Stimulated activated CD8-positive, alpha-beta memory T cell treated with anti-CD3 and anti-CD28 coated beads, Interleukin-15, amount 100 ng/mL, for 1 hour (primary cell): ENCODE measurements around the gene CACNA2D1.
"Not testable (repeated sequence)": the region's sequence is repeated elsewhere in the genome, so short reads cannot be mapped to it uniquely, and the experiment has no call there.

Experiments
- DNase-seq: peaks from one replicate; pipeline ENCODE4 v3.0.0-alpha.2; 2020; ENCODE audit warnings: low read depth

The CACNA2D1 gene

DNA sequence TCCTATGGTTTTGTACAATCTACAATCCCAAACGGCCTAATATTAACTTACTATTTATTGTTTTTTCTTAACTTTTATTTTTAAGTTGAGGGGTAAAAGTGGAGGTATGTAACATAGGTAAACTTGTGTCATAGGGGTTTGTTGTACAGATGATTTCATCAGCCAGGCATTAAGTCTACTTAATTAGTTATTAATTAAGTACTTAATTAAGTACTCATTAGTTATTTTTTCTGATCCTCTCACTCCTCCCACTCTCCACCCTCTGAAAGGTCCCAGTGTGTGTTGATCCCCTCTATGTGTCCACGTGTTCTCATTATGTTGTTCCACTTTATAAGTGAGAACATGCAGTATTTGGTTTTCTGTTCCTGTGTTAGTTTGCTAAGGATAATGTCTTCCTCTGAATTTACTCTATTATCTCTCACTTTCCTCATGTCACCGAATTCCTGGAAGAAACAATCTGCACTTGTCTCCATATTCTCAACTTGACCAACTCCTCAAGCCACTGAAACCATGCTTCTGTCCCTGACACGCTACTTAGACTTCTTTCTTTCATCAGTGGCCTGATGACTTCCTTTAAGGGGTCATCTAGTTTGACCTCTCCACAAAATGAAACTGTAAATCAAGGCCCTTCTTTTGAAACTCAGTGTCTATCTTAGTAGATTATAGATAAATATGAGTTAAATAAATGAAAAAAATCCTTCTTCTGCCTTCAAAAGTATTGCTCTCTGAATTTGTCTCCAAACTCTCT, 9.1 kb downstream of the CACNA2D1 start:
- DNase-seq = no peak

GRCh38 chr7:82433507-82433906, 10.1 kb downstream of the CACNA2D1 start:
- no peak for DNase-seq

DNA sequence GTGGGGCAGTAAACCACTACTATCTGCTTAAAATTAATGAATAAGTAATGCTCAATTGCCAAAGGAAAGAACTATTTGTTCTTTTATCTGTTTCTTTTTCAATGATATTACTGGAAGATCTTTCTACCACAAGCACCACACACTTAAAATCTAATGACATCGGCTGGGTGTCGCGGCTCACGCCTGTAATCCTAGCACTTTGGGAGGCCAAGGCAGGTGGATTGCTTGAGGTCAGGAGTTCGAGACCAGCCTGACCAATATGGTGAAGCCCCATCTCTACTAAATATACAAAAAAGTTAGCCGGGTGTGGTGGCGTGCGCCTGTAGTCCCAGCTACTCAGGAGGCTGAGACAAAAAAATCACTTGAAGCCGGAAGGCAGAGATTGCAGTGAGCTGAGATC, 10.8 kb downstream of the CACNA2D1 start:
- not testable (repeated sequence) for DNase-seq

DNA sequence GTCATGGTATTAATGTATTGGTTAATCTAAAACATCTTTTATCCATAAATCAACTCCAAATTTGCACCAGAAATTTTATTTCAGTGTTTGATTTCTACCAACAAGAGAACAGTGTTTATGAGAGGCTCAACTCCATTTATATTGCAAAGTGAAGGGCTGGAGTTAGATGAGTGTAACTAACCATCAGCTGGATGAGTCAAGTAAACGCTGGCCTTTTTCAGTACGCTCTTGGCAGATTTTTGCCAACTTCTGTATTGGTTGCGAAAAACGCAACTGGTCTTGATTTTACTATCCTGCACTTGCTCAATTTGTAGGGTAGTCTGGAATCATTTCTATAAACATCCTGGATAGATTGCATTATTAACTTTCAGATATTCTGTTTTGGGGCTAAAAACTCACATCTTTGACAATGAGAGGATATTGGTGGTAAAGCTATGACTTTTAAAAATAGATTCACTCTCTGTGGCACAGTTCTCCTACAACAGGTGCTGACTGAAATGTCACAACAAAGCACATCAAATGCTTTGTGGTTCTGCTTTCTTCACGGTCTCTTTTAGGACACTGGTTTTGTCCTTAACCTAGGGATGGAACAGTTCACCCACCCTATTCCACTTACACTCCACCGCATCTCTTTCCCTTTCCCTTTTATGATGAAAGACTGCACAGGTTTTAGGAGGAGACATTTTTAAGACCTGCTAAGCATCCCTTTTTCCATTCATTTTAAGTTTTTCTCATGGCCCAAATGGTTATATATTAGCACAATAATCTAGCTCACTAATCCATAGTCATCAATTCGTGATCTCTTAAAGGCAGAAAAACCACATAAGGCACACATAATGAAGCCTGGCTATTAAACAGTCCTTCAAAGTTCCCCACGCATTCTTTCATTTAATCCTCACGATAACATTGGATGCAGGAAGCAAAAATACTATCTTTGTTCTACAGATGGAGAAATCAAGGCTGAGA, 12.8 kb downstream of the CACNA2D1 start:
- DNase-seq = no peak

GRCh38 chr7:82429408-82429807, 14.2 kb downstream of the CACNA2D1 start:
- DNase-seq = no peak

GRCh38 chr7:82428186-82428961, 15.2 kb downstream of the CACNA2D1 start:
- no peak for DNase-seq

DNA sequence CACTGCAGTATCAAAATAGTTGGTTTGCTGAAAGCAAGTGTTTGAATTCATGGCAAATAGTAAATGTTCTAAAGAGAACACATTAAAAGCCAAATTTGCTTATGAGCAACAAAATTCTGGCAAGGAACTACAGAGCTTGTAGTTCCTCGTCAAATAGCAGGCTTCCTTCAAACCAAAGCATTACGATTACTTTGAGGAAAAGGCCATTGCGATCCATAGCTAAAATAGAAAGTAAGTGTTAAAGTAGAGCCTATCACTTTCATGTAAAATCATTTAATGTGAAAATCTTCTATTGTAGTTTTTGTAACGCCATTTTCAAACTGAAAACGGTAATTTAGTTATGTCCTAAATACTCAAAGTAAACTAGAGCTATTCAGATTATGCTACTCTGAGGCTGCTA, 20.1 kb downstream of the CACNA2D1 start:
- no peak for DNase-seq

GRCh38 chr7:82419200-82419599, 24.4 kb downstream of the CACNA2D1 start:
- DNase-seq = no peak

- no peak for DNase-seq
Observed at GRCh38 chr7:82417898-82418297, 25.7 kb downstream of the CACNA2D1 start.

DNA sequence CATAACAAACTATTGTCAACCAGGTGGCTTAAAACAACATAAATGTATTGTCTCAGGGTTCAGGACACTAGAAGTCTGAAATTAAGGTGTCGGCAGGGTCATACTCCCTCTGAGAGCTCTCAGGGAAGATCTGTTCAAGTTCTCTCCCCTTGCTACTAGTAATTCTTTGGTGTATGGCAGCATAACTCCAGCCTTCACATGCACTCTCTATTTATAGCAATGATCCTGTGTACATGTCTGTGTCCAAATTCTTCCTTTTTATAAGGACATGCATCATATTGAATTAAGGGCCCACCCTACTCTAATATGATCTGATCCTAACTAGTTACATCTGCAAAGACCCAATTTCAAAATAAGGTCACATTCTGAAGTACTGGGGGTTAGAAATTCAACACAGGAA, 27.2 kb downstream of the CACNA2D1 start:
- DNase-seq = no peak

- DNase-seq = no peak
Observed at GRCh38 chr7:82414389-82414788, 29.2 kb downstream of the CACNA2D1 start.

DNA sequence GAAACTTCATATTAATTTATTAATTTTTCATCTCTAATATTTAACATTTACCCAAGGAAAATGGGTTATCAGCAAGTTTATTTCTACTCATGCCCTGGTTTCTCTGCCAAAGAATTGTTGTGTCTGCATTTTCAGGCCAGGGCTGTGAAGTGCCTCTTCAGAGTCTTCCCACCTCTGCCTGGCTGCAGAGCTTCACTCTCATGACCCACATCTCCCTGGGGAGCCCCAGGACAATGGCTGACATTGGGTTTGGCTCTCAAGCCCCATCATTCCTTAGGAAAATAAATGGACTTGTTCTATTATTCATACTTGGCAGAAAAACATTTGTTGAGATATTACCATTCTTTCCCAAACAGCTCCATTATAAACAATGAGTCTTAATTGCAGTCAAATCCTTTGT, 30.3 kb downstream of the CACNA2D1 start:
- no peak for DNase-seq

- no peak for DNase-seq
Observed at GRCh38 chr7:82411732-82412131, 31.8 kb downstream of the CACNA2D1 start.

DNA sequence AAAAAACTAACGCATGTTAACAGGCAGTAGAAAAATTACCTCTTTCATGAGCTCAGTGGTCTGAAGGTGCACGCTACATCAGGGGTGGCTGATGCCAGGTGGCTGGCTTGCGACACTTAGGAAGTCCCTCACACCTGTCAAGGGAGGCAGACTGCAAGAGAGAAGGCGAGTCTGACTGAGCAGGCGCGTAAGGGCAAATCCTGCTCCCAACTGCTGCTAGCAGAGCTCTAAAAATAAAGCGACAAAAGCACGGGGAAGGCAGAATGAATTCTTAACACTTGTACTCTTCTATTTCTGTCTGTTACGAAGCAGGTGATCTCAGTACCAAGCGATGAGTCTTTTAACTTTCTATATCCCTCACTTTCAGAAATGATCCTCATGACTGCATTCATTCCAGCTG, 33.1 kb downstream of the CACNA2D1 start:
- no peak for DNase-seq

GRCh38 chr7:82406937-82407336, 36.6 kb downstream of the CACNA2D1 start:
- DNase-seq = no peak

DNA sequence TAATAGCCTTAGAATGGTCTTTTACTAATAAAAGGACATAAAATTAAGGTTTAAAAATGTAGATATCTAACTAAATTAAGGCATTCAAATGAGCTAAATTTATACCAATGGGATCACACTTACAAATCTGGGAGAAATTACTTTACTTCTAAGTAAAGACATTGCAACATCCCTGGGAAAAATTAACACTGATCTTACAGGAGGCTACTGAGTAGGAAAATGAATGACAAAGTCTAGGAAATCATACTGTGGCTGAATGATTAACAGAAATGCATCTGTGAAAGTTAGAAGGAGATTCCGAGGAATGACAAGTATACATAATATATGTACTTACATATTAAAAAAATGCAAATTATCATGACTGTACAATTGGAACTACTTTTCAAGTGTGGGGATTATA, 38.3 kb downstream of the CACNA2D1 start:
- DNase-seq = no peak

DNA sequence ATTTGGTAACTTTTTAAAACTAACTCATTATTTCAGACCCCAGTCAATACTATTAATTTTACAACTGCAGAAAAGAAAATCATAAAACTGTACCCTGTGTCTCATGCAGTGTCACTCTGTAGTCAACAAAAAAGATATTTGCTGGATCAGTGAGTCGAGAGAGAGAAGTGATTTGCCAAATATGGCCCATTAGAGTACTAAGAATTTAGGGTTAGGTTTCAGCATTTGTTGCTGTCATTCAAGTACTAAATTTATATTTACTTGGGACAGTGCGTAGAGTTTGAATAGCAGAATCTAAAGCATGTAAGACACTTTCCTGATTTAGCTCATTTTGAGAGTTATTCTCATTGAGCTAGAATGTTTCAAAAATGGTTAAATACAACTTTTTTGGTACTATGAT, 38.9 kb downstream of the CACNA2D1 start:
- DNase-seq = no peak

- DNase-seq = no peak
Observed at GRCh38 chr7:82404094-82404493, 39.5 kb downstream of the CACNA2D1 start.

- no peak for DNase-seq
Observed at GRCh38 chr7:82397879-82398524, 45.6 kb downstream of the CACNA2D1 start.

DNA sequence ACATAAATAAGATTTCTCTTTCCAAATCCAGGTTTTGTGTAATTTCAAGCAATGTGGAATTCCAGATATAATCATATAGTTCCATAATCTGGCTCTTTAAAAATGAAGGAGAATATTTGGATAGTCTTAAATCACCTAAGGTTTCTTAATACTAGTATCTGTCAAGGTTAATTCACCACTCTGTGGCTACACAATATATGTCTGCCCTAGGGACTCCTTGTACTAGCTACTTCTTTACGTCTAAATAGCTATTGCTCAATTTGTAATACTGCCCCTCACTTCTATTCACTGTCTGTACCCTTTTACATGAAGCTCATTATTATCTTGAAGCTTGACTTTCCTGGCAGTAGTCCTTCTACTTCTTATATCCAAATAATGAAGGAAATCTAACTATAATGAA, 47.2 kb downstream of the CACNA2D1 start:
- DNase-seq = no peak

- no peak for DNase-seq
Observed at GRCh38 chr7:82395147-82395546, 48.4 kb downstream of the CACNA2D1 start.

DNA sequence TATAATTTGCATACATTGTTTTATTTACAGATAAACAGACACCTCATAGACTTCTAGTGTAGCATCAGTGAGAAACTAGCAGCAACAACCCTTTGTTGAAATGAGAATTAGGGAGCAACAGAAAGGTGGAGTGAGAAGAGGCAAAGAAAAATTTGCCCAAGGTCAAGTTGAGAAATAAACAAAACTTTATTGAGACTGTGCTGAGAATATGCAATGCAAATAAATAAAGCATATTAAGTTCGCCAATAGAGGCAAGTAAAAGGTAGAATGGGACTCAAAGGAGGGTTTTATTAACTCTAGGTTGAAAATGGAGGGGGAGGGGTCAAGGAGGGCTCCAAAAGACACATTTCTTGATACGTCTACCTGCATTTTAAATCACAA, 49.7 kb downstream of the CACNA2D1 start:
- DNase-seq = no peak
